Right forelimb (tissue), 1 donor: ENCODE measurements around the gene PLXNB2.
A peak's percentile ranks its signal among the peaks of the same experiment; 100 is the strongest.

Experiments
- DNase-seq: peaks from one replicate; pipeline ENCODE4 v3.0.0-alpha.2; 2018

PLXNB2 gene

DNA sequence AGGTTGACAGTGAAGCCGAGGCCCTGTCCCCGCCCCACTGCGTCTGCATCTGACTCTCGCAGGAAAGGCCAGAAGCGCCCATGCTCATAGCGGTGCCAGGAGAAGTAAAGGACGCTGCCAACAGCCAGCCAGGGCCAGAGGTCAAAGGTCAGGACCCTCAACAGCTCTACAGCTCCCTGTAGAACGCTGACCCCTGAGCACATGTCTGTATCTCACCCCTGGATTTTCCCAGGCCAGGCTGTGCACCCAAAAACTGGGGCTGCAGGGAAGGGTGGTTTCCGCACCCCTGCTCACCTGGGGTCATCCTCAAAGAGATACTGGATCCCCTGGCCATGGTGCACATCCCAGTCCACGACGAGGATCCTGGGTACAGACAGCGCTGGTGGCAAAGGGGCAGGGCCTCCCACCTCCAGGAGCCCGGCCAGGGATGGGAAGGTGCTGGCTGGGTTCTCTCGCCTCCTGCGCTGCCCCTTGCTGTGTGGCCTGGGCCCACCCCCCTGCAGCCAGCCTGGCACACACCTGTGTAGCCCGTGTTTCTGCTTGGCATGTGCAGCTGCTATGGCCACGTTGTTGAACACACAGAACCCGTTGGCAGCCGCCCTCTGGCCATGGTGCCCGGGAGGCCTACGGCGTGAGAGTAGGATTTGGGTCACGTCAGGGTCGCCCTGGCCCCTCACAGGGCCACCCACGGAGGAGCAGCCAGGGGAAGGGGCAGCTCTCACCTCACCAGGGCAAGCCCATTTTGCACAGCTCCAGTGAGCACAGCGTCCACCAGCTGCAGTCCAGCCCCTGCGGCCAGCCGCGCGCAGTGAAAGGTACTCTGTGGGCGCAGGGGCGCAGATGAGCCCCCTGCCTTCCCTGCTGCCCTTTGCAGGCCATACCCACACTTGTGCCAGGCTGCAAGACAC lies 57.9 kb downstream of the PLXNB2 start:
- DNase-seq = no peak

DNA sequence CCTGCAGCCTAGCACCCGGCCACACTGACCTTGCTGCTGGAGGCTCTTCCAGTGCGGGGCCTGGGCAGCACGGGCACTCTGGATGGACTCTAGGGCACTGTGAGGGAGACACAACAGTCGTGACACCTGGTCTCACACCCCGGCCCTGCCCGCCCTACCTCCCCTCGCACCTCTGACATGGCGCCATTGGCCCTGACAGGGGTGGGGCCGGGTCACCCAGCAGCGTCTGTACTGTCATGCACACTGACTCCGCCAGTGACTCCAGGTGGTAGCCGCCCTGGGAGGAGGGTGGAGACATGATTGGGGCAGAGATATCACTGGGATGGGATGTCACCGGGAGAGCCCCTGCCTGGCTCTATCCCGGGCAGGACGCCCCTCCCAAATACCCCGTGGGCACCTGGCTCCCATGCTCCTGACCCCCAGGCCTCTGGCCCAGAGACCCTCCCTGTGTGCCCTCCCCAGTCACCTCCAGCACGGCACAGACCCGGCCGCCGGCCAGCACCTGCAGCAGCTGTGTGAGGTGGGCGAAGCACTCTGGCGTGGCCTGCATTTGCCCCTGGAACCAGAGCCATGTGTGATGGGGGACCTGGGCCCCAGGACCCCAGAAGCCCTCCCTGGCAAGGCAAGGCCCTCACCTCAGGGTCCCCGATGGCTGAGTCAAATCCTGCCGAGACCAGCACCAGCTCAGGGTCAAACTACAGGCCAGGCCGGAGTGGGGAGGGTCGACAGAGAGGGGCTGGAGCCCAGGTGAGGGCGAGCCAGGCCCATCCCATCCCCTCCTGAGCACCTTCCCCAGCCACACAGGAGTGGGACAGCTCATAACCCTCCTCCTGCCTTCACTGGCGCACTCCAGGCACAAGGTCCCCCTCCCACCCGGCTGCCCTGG lies 59.0 kb downstream of the PLXNB2 start:
- DNase-seq = no peak

DNA sequence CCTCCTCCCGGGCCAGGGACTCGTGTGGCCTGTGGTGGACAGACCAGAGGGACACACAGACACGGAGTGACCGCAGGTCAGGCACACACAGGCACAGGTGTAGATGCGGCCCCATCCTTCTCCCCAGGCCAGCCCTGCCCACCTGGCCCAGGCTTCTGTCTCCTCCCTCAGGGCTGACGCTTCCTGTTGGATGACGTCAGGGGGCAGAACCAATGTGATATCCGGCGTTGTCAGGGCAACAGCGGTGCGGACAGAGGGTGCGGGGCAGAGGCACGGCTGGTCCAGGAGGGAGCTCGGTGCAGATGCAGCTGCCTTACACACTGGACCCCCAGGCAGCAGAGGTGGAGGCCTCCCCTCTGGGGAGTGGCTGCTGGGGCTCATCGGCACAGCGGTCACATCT lies 59.7 kb downstream of the PLXNB2 start:
- DNase-seq = no peak

DNA sequence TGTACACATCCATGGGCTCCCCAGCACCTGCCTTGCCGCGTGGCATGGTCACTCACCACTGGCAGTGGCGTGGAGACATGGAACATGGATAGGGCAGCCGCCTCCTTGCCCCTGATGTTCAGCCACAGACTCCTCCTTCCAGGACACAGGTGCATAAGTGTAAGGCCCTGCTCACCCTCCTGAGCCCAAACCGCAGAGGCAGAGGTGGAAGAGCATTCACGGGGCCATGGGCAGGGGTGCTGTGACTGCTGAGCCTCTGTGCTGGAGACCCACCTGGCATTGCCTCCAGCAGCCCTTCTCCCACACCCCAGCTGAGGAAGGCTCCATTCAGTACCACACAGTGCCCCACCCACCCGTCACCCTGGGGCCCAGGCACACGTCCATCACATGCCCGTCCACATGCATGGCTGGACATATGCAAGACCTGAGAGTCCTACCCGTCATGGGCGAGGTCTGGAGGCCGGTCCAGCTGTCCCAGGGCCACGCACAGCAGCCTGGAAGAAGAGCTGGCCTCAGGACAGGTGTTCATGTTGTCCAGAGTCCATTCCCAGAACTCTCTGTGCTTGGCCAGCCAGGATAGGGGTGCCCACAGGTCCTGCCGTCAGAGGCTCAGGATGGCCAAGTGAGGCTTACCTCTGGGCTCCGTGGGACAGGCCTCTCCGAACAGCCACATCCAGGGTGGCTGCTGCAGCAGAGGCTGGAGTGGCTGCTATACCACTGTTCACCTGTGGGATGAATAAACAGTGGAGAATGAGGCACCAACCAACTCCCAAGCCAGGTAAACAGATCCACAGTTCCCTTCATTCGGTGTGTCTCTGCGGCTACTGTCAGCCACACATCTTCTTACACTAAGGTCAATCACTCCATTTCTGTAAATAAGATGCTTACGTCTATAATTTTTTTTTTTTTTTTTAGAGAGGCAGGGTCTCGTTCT lies 60.9 kb downstream of the PLXNB2 start:
- DNase-seq = no peak

DNA sequence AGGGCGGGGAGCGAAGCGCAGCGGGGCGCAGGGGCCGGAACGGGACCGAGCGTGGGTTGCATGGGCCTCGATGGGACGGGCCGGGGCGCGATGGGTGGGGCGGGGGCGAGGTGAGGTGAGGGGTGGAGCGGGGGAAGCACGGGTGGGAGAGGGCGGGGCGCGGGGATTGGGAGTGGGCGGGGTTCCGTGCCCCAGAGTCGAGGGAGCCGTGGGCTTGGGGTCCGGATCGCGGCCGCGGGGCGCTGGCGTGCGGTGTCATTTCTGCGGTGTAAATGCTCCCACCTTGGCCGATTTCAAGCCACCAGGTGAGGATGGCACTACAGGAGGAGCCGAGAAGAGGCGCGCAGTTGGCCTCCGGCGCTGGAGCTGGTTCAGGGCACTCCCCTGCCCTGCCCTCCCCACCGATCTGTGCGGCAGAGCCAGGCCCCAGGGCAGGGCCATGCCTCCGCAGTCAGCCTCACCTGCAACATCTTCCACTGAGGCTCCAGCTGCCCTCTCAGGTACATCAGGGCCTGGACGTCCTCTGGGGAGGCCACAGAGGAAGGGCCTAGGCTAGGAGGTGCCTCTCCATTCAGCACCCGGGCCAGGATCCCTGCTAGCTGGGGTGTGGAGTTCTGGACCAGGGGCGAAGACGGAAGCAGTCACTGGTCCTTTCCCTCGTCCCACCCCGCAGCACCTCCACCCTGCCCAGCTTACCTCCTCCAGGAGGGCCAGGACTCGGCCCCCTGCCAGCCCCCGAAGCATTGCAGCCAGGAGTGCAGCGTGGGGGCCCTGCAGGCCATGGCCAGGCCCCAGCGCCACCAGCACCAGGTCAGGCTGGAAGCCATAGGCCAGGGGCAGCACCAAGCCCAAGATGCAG lies 62.0 kb downstream of the PLXNB2 start:
- DNase-seq = no peak

DNA sequence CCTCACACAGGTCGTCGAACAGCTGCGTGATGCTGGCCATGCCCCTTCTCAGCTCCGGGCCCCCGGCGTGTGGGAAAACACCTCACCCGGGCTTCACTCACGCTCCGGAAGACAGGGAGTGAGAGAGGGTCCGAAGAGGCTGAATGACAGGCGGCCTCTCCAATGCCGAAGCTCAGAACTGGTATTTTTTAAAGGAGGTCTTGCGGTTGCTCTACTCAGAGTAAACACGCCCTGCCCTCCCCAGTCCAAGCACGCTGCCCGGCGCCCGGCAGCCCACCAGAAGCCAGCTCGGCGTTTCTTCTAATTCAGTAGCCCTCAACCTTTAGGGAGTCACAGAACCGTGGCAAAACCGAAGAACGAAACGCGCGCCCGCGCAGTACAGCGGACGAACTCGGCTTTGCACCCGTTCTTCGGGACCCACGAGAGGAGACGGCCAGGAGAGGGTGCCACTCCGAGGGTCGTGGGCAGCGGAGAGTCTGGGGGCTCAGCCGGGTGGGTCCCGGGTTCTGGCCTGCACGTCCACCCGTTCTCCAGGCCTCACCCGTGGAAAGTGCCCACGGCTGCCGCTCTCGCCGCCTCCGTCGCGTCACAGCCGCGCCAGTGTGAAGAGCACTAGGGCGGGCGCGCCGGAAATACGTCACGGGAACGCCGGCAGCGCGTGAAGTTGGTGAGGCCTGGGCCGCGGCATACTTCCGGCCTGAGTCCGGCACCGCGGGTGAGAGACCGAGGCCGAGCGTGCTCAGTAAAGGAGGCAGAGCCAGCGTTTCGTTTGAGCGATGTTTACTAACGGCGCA lies 62.8 kb downstream of the PLXNB2 start, which contains the start of gene TUBGCP6:
Gene TUBGCP6, minus strand, starts transcription at position 604 of the 794 bp plus-strand sequence. Its CDS starts 564 bp downstream, at position 40.
- DNase-seq = peak; percentile 96

DNA sequence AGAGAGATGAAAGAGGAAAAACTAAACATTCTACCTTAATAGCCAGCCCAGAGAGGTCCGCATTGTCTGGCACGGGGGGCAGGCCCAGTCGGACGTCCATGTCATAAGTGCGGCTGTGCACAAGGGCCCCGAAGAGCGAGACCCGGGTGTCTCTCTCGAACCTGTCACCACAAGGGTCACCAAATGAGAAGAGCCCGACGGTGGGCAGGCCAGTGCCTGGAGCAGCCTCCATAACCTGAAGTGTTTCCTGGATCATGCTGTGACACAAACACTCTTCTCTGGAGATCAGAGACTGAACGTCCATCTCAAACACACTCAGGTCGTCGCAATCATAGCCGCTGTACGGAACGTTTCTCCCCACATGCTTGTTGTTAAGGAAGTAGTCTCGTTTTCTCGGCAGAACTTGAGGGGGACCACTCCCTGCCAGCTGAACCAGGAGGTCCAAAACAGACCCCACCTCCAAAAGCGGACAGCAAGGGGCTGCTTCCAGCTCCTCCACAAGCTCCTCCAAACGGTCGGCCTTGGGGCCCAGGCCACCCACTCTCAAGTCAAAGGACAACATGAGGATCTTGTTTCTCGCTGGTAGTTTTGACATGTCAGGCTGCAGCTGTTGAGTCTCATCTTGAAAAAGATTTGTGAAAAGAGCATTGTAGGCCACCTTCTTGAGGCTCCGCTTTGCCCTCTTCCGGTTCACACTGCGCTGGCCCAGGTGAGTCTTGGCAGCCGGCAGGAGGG lies 63.6 kb downstream of the PLXNB2 start:
- DNase-seq = no peak

DNA sequence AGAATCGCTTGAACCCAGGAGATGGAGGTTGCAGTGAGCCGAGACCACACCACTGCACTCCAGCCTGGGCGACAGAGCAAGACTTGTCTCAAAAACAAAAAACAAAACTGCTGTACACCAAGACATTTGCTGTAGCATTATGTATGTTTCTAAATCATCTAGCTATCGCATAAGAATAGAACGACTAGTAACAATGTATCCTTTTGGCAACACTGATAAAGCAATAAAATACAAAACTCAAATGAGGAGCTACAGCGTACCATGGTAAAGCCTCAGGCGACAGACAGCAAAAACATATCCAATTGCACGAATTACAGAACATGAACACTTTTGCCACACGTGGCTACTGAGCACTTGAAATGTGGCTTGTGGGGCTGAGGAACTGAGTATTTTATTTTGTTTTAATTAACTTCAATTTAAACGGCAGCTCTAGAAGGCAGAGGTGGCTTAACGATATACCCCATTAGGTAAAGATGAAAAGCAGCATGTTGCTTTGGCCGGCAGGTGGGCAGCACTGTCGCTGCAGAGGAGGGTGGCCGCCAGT lies 65.0 kb downstream of the PLXNB2 start:
- no peak for DNase-seq

DNA sequence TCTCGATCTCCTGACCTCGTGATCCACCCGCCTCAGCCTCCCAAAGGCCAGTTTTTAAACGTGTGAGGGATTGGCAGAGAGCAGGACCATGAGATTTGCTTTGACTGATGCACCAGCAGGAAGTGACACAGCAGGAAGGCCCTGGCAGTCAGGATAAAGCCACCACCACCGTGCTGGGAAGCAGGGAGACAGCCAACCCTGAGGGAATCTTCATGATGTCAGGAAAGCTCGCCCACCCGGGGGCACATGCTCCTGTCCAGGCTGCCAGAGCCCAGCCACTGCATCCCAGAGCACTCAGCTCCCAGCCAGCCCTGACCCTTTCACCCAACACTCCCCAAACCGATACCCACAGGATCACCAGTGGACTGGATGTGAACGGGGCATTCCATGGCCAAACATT lies 68.7 kb downstream of the PLXNB2 start:
- no peak for DNase-seq

DNA sequence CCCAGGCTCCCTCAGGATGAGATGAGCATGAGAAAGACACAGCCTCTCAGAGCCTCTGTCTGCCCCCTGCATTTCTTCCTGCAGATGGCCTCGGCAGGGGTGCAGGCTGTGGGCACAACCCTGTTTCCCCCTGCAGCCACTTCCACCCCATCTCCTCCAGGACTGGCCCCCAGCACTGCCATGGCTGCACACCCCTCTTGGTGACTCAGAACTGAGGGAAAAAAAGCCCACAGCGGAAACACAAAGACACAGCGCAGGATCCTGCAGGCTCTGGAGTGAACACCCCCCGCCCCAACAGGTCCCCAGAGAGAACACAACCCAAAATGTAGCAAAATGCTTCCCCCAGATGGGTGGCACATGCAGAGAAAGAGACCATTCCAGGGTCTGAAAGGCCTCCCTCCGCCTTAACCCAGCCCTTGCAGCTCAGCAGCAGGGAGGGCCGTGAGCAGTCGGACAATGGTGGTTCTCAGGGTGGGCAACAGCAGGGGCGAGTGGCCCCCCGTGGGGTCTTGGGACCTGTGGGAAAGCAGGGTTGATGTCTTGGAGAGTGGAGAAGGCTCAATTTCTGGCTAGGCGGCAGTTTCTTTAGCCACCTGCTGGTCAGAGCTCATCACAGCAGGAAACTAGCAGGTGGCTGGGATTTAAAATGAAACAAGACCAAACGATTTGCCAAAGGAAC lies 70.6 kb downstream of the PLXNB2 start:
- DNase-seq = no peak

DNA sequence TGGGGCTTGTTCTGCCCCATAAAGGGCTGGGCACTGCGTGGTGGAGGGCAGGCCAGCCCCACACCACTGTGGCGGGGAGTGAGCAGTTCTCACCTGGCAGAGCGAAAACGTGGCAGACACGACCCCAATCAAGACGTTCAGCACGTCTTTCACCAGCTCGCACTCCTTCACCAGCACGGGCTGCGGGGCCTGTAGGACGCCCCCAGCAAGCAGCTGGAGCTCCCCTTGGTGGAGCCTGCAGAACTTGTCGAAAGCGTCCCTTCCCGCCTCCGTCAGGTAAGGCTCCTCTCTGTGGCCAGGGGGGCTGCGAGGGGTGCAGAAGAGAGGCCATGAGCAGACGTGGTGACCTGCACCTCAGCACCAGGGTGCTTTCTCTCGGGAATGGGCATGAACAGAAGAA lies 74.2 kb downstream of the PLXNB2 start:
- no peak for DNase-seq

DNA sequence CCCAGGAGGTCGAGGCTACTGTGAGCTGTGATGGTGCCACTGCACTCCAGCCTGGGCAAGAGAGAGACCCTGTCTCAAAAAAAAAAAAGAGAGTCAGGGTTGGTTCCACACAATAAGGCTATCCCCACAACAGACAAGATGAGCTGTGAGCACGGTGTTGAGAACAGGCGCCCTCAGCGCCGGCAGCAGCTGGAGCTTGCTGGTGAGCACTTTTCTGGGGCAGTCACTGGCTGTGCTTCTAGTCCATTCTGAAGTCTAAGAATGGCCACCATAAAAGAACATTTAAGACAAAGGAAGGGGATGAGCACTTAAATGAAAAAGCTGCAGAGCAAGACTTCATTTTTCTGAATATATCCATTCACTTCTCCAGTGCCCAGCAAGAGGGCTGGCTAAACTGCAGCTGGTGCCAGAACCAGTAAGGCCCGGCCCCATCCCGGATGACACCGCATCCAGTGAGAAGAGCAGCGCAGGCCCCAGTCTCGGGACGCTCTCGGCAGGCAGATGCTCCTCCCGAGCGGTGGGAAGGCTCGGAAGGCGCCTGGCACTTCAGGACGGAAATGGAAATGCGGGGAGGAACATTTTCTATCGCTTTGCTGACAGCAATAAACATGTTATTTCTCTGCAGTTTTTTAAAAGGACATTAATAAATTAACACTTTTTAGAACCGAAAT lies 74.8 kb downstream of the PLXNB2 start:
- no peak for DNase-seq

DNA sequence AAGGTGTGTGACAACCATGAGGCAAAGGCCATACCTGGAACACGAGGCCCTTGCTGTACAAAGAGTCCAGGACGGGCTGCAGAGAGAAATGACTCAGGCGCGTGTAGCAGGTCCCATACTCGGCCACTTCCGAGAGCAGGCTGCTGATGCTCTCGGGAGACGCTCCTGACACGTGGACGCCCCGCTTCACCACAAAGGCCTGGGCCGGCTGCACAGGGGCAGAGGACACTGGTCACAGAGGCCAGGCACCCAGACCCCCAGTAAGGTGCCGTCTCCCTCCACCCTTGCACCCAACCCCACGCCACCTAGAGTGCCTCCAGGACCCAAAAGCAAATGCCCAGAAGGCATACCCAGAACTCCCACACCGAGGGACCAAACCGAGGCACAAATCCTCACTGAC lies 78.1 kb downstream of the PLXNB2 start:
- DNase-seq = no peak

DNA sequence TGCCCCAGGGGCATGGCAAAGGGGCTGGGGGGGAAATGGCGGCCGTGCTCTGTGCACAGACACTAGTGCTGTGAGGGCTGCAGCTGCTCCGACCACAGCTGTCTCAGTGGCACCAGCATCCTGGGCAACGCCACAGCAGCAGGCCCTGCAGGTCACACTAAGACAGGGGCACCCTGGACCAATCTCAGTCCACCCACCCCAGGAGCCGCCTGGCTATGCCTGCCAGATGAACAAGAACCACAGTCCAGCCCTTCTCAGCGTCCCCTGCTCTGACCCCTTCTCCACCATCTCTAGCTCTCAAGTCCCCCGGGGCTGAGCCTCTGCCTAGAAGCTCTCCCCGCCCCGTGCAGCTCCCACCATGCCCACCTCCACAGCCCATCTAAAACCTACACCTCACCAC lies 79.1 kb downstream of the PLXNB2 start:
- DNase-seq = no peak

DNA sequence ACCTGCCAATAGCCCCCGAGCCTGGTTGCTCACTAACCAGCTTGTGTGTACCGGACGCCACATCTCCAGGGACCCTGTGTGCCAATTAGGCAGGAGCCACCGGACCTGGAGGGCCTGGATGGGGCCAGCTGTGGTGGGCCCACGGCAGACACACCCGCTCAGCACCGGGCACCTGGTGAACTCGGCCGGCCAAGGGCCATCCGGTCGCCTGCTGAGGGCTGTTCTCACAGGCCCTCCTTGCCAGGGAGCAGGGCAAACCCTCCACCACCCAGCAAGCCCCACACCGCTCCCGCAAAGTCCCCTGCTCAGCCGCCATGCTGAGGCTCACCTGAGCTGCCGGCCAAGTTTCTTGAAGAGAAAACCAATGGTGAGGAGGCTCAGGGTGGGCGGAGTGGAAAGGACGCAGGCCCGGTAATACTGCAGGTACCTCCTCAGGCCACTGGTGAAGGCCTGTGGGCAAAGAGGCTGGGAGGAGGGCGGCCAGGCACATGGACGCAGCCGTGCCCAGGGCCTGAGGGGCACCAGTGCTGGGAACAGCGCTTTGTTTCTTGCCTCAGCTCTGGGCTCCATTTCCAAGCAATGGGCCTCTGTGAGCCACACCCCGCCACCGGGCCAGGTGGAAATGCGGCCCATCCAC lies 79.7 kb downstream of the PLXNB2 start:
- no peak for DNase-seq

DNA sequence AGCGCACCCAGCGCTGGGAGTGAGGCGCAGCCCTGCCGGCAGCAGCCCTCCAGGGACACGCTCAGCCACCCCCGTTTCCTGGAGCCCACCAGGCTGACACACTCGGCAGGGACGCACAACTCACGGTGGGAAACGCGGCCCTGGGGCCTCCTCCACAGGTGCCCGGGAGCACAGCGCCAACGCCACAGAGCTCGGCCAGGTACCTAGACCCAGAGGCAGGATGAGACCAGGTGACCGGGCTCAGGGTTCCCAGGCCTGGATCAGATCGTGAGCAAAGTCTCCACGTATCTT lies 80.6 kb downstream of the PLXNB2 start:
- no peak for DNase-seq

DNA sequence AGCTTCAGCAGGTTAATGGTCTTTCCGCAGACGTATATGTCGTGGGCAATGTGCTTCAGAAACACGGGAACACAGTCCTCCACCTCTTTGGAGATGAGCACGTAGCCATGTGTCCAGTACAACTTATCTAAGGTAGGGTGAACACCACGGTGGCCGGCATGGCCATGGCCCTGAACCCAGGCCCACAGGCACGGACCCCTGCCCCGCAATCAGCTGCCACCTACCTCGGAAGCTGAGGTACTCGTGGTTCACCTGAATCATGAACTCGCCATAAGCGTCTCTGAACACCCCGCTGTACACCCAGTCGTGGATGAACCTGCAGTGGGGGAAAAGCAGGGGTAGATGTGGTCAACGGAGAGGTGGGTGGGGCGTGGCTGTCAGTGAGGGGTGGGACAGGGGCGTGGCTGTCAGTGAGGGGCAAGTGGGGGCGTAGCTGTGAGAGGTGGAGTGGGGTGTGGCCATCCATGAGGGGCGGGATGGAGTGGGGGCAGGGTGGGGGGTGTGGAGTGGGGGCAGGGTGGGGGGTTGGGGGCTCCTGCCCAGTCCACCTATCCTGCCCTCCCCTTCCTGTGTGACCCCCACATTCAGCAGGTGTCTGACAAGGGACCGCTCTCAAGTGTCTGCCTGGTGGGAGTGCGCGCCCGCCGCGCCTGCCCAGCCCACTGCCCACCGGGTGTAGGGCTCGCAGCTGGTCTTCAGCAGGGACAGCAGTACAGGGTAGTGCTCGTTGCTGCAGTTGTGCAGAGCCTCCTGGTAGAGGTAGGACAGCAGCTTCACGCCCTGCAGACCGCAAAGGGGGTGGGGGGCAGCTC lies 81.2 kb downstream of the PLXNB2 start:
- no peak for DNase-seq
